ENCODE data around the gene DIDO1. TPM values are rescaled to one million over a fixed set of nuclear protein-coding genes. Genes with fewer than 3 reads are reported as not detected.
A peak's percentile ranks its signal among the peaks of the same experiment; 100 is the strongest.
"Not testable (repeated sequence)": the region's sequence is repeated elsewhere in the genome, so short reads cannot be mapped to it uniquely, and the experiment has no call there.

Gene DIDO1
- total RNA-seq, 1 donor from 2014 or later = 22.8 TPM

- DNase-seq (ENCODE audit: low spot score) (no peak), ATAC-seq (peak; percentile 5)
Measured at GRCh38 chr20:62962891-62963613, 36.7 kb upstream of the DIDO1 start.

DNA sequence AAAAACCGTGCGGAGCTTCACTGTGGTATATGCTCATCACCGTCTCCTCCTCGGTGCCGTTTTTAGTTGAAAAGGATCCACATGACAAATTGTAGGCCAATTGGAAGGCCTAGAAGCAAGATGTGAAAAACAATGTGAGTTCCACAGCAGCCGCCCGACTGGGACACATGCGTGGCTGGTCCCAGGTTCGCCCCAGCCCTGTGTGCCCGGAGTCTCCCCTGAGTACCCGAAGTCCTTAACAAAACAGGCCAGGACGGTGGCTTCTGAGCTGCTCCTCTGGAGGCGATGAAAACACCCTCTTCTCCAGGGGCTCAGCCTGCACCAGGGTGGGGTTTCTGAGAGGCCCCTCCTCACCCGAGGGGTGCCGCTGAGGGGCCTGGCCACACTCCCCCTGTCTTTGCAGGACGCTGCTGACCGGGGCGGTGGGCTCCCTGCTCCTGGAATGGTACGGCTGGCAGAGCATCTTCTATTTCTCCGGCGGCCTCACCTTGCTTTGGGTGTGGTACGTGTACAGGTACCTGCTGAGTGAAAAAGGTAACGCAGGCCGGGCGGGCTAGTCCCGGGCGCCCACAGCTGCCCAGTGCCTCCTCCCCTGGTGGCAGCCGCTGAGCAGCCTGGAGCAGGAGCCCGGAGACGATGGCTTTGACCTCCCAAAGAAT is 36.0 kb upstream of the DIDO1 start:
- ATAC-seq (no peak), DNase-seq (ENCODE audit: low spot score) (no peak)

- no peak for ATAC-seq
- DNase-seq (ENCODE audit: low spot score) = no peak
Measured at GRCh38 chr20:62961799-62962198, 35.5 kb upstream of the DIDO1 start.

- DNase-seq (ENCODE audit: low spot score) (no peak), ATAC-seq (no peak)
Measured at GRCh38 chr20:62961310-62961783, 35.0 kb upstream of the DIDO1 start.

- DNase-seq (ENCODE audit: low spot score); ATAC-seq: not testable (repeated sequence)
Measured at GRCh38 chr20:62960446-62961309, 34.4 kb upstream of the DIDO1 start.

- no peak for ATAC-seq
Measured at GRCh38 chr20:62959998-62960436, 33.7 kb upstream of the DIDO1 start.

DNA sequence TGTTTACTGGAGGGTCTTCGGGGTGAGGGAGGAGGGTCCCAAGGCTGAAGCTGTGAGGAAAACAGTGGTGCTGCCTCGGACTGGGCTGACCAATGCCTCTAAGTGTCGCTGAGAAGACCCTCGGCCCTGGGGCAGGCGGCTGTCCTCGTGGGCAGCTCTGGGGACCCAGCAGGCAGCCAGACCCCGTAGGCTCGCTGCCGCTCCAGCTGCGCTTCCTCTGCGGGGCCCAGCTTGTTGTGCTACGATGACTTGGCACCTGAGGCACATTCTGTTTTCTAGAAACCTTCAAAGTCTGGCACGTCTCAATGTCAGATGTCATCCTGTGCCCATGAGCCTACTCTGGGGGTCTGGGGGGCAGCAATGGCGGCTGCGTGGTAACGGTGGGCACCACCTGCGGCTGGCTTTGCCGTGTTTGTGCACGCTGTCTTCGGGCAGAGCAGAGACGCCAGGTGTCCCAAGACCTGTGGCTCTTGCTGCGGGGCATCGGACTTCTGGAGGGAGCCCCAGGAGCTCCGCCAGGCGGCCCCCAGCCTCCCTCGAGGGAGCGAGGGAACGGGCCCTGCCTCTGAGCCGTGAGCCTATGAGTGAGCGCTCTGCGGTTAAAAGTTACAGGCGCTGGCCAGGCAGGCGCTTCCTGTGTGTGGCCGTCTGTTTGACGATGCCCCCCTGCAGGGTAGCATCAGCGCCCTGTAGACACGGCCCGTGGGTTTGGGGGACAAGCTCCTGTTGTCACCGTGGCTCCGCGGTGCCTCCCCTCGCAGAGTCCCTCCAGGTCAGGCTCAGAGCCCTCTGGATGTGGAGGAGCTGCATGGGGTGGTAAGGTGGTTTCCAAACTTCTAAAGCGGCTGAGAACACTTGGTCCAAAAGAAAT is 33.0 kb upstream of the DIDO1 start:
- DNase-seq (ENCODE audit: low spot score) = no peak
- no peak for ATAC-seq

More at GRCh38 chr20:62959998-62960436, 33.7 kb upstream of the DIDO1 start:
- no peak for DNase-seq (ENCODE audit: low spot score)

DNA sequence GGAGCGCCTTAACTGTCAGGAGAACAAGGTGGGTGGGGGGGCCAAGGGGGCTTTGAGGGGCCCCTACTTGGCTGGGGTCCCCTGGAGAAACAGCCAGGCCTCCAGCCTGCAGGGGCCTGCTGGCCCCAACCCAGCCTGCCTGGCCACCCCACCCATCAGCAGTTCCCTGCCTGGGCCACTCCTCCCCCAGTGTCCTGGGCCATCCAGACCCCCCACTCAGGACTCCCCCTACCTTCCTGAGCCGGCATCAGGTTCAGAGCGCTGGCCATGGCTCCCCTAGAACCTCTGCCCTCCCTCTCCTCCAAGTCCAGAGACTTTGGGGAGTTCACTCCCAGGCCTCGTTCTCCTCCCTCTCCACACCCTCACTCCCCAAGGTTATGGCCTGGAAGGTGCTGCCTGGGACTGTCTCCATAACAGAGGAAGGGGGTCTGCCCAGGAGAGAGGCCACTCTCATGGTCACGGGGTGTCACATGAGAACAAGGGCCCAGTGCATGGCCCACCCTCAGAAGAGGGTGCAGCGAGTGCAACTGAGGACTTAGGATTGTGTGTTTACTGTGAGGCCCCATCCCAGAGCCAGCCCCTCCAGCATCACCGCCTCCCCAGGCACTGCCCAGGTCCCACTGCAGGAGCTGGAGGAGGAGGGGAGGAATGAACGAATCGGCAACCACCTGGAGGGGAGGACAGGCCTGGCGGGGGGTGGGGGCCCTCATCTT is 32.2 kb upstream of the DIDO1 start:
- ATAC-seq (no peak), DNase-seq (ENCODE audit: low spot score) (no peak)

- ATAC-seq = no peak
- DNase-seq (ENCODE audit: low spot score) = no peak
Measured at GRCh38 chr20:62957136-62958117, 31.1 kb upstream of the DIDO1 start.

DNA sequence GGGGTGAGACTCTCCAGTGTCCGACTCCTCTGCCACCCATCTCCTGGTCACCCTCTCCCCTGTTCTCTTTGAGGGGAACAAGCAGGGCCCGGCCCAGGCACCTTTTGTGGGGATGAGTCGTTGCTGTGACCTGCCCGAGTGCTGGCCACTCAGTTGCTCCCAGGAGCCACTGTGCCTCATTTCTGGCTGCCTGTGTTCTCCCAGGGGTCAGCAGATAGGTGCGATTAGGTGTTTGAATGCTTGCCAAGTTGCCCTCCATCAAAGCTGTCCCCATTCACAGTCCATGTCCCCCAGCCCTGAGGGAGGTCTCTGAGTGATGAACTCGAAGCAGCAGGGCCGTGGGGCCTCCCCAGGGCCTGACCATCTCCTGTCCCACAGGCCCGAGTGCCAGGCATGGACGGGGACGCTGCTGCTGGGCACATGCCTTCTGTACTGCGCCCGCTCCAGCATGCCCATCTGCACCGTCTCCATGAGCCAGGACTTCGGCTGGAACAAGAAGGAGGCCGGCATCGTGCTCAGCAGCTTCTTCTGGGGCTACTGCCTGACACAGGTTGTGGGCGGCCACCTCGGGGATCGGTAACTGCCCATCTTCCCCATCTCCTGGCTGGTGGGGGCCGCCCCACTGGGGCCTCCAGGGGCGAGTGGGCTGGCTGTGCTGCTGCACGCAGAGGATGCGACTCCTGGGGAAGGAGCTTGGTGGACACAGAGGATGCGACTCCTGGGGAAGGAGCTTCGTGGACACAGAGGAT is 30.3 kb upstream of the DIDO1 start:
- no peak for DNase-seq (ENCODE audit: low spot score)
- ATAC-seq = no peak

DNA sequence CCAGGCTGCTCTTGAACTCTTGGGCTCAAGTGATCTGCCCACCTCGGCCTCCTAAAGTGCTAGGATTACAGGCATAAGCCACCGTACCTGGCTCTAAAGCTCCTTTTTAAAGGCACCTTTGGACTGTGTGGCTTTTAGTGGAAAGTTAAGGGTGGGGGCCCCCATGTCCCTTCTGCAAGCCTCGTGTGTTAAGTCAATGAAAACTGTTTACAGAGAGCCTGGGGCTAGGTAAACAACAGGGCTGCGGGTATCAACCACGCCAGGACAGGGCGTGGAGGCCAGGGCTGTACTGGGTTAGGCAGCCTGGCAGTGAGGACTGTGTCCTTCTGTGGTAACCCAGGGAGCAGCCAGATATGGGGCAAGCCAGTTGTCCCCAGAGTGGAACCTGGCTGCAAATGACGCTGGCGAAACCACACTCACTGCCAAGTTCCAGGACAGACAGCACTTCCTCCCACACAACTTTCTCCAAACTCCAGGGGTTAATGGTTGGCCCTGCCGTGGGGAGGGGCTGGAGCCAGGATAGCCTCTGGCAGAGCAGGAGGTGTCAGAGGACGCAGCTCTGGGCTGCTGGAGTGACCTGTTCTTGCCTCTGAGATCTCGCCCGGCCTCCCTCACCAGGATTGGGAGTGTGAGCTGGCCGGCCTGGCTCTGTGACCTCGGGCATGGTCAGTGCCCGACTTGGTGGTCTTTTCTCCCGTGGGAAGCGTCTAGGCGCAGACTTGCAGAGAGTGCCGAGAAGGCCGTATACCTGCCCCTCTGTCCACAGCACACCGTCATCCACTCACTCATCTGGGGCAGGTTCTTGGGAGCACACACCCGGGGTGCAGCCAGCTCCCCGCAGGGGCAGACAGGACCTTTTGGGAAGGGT is 29.4 kb upstream of the DIDO1 start:
- ATAC-seq = peak; percentile 57
- DNase-seq (ENCODE audit: low spot score) = peak; percentile 98

GRCh38 chr20:62953839-62954703 is 27.8 kb upstream of the DIDO1 start:
- ATAC-seq (peak; percentile 61), DNase-seq (ENCODE audit: low spot score) (peak; percentile 89)

GRCh38 chr20:62952968-62953838 is 26.9 kb upstream of the DIDO1 start:
- peak; percentile 25 for ATAC-seq

GRCh38 chr20:62952373-62952967 is 26.2 kb upstream of the DIDO1 start, which contains the start of gene SLC17A9:
TSS of gene SLC17A9 (plus strand) at chr20:62952709. CDS start at chr20:62952831, 122 bp downstream.
- DNase-seq (ENCODE audit: low spot score) (peak; percentile 98), ATAC-seq (peak; percentile 62)

More at GRCh38 chr20:62952968-62953838, 26.9 kb upstream of the DIDO1 start:
- DNase-seq (ENCODE audit: low spot score) = peak; percentile 81
